Peyer's patch (tissue), 4 donors: ENCODE data around the gene POLG2. TPM values are rescaled to one million over a fixed set of nuclear protein-coding genes. Genes with fewer than 3 reads are reported as not detected.
A peak's percentile ranks its signal among the peaks of the same experiment; 100 is the strongest.

ENCODE experiments used
- DNase-seq, 3 donors: peaks; one replicate each; pipeline ENCODE4 v3.0.0-alpha.2; 2017 to 2019
- H3K27ac ChIP-seq, 4 donors: fragments of 200-600 bp; sonication (generic); one replicate each; pipeline ENCODE4 v1.5.1; 2016 to 2019
- H3K27me3 ChIP-seq, 2 donors: fragments of 200-600 bp; sonication (generic); one replicate each; pipeline ENCODE4 v1.5.1; 2019
- H3K36me3 ChIP-seq, 3 donors: fragments of 200-600 bp; sonication (generic); one replicate each; pipeline ENCODE4 v1.5.1; 2016 to 2019
- H3K4me1 ChIP-seq, 4 donors: fragments of 200-600 bp; sonication (generic); one replicate each; pipeline ENCODE4 v1.5.1; 2016 to 2019
- H3K4me3 ChIP-seq, 4 donors: fragments of 200-600 bp; sonication (generic); 1 replicate in 3 of 4; 2 replicates in 1 of 4; pipeline ENCODE4 v1.5.1; 2016 to 2019; ENCODE audit warnings: mild to moderate bottlenecking in 1 of 4
- H3K9me3 ChIP-seq, 4 donors: fragments of 200-600 bp; sonication (generic); one replicate each; pipeline ENCODE4 v1.5.1; 2016 to 2019; ENCODE audit warnings: mild to moderate bottlenecking in 1 of 4
- CTCF ChIP-seq, 6 experiments: fragments of 450-650 bp in 4 of 6; fragments of 200-600 bp in 2 of 6; sonication (generic) in 1 of 6; IDR thresholded peaks; one replicate each; pipeline ENCODE4 v1.5.1; 2017 to 2019; ENCODE audit warnings: antibody characterized with exemption in 6 of 6, mild to moderate bottlenecking in 3 of 6, moderate library complexity in 1 of 6
- POLR2A ChIP-seq, 2 donors: fragments of 450-650 bp; IDR thresholded peaks; one replicate each; pipeline ENCODE4 v1.5.1; 2017; ENCODE audit warnings: antibody characterized with exemption in 2 of 2, mild to moderate bottlenecking in 2 of 2, moderate library complexity in 2 of 2
- total RNA-seq, 4 donors: library from RNA; depleted of rRNA; stranded (reverse); fragments of >200 nt; gene quantifications; one replicate each; pipeline ENCODE4 v1.1.0, GENCODE V29; 2016

POLG2 gene
- total RNA-seq, 4 donors from 2014 or later: 3.5 to 33.0 (median 11.0) TPM

- no peaks in the 10 kb centered on the region for H3K27me3 ChIP-seq
- DNase-seq: no peak
- H3K36me3 ChIP-seq: peaks cover 0 to 67% (median 6%) of the 10 kb centered on the region in 3 donors
- peaks cover 0 to 59% (median 3%) of the 10 kb centered on the region in 4 donors for H3K4me1 ChIP-seq
- H3K9me3 ChIP-seq: no peaks in the 10 kb centered on the region
- peak overlapping the region in 1 of 4 donors; percentile 0 for H3K4me3 ChIP-seq
- TF ChIP-seq CTCF (IDR thresholded peaks at IDR 0.05) (no peak), POLR2A (IDR thresholded peaks at IDR 0.05) (no peak)
- H3K27ac ChIP-seq: peak overlapping the region in 1 of 4 donors; percentile 31
These were observed 6.0 kb upstream of the POLG2 start for GRCh38 chr17:64502809-64503208.

- Histone ChIP-seq H3K4me3 (peak overlapping the region in 1 of 4 donors; percentile 0), H3K27me3 (no peaks in the 10 kb centered on the region), H3K27ac (peak overlapping the region in 1 of 4 donors; percentile 31), H3K4me1 (peaks cover 0 to 62% (median 6%) of the 10 kb centered on the region in 4 donors), H3K9me3 (no peaks in the 10 kb centered on the region), H3K36me3 (peaks cover 0 to 67% (median 6%) of the 10 kb centered on the region in 3 donors)
- no peak for DNase-seq
- TF ChIP-seq POLR2A (IDR thresholded peaks at IDR 0.05): no peak
- TF ChIP-seq CTCF (IDR thresholded peaks at IDR 0.05): no peak
These were observed 5.2 kb upstream of the POLG2 start for GRCh38 chr17:64502021-64502420.

GRCh38 chr17:64500862-64501765, 4.3 kb upstream of the POLG2 start:
- Histone ChIP-seq H3K27ac (no peak overlapping the region), H3K4me1 (peaks cover 0 to 64% (median 6%) of the 10 kb centered on the region in 4 donors), H3K4me3 (no peak overlapping the region), H3K27me3 (no peaks in the 10 kb centered on the region), H3K36me3 (peaks cover 0 to 67% (median 6%) of the 10 kb centered on the region in 3 donors), H3K9me3 (no peaks in the 10 kb centered on the region)
- DNase-seq: no peak
- TF ChIP-seq POLR2A (IDR thresholded peaks at IDR 0.05) (no peak), CTCF (IDR thresholded peaks at IDR 0.05) (no peak)

DNA sequence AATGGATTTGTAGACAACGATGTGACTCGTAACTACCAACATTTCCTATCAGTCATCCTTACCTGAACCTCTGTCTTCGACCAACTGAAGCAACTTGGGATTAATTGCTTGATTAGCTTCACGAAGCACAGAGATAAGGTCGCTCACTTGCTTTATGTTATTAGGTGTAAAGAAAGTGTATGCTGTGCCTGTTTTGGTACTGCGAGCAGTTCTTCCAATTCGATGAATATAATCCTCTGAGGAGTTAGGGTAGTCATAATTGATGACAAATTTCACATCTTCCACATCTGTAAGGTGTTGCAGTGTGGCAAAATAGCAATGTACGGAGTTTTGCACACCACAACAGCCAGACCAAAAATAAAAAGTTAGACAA, 3.6 kb upstream of the POLG2 start:
- no peak for TF ChIP-seq POLR2A (IDR thresholded peaks at IDR 0.05)
- TF ChIP-seq CTCF (IDR thresholded peaks at IDR 0.05): no peak
- H3K9me3 ChIP-seq: no peaks in the 10 kb centered on the region
- H3K27ac ChIP-seq: no peak overlapping the region
- H3K27me3 ChIP-seq: no peaks in the 10 kb centered on the region
- no peak for DNase-seq
- peaks cover 0 to 67% (median 6%) of the 10 kb centered on the region in 3 donors for H3K36me3 ChIP-seq
- H3K4me3 ChIP-seq: no peak overlapping the region
- H3K4me1 ChIP-seq: peaks cover 0 to 70% (median 6%) of the 10 kb centered on the region in 4 donors

- H3K9me3 ChIP-seq: no peaks in the 10 kb centered on the region
- no peak overlapping the region for H3K4me3 ChIP-seq
- no peak overlapping the region for H3K27ac ChIP-seq
- H3K36me3 ChIP-seq: peaks cover 0 to 67% (median 6%) of the 10 kb centered on the region in 3 donors
- TF ChIP-seq CTCF (IDR thresholded peaks at IDR 0.05) (no peak), POLR2A (IDR thresholded peaks at IDR 0.05) (no peak)
- no peak for DNase-seq
- no peaks in the 10 kb centered on the region for H3K27me3 ChIP-seq
- H3K4me1 ChIP-seq: peaks cover 0 to 76% (median 8%) of the 10 kb centered on the region in 4 donors
These were observed 3.1 kb upstream of the POLG2 start for GRCh38 chr17:64499805-64500486.
